OCI-LY3 (cell line): Measurements from ENCODE around the gene TMEM129.

Experiments
- EZH2phosphoT487 ChIP-seq: fragments of 200-600 bp; shearing (Covaris generic); IDR thresholded peaks from 2 replicates; pipeline ENCODE4 v1.6.1; 2018; ENCODE audit warnings: antibody characterized with exemption, mixed run types, low read depth
- TF ChIP-seq, protein P1 (sequence below): fragments of 200-600, 300-600 bp; sonication (generic); IDR thresholded peaks from 2 replicates; pipeline ENCODE4 v1.5.1; 2014; ENCODE audit warnings: antibody characterized with exemption, low read length, low read depth

DNA sequence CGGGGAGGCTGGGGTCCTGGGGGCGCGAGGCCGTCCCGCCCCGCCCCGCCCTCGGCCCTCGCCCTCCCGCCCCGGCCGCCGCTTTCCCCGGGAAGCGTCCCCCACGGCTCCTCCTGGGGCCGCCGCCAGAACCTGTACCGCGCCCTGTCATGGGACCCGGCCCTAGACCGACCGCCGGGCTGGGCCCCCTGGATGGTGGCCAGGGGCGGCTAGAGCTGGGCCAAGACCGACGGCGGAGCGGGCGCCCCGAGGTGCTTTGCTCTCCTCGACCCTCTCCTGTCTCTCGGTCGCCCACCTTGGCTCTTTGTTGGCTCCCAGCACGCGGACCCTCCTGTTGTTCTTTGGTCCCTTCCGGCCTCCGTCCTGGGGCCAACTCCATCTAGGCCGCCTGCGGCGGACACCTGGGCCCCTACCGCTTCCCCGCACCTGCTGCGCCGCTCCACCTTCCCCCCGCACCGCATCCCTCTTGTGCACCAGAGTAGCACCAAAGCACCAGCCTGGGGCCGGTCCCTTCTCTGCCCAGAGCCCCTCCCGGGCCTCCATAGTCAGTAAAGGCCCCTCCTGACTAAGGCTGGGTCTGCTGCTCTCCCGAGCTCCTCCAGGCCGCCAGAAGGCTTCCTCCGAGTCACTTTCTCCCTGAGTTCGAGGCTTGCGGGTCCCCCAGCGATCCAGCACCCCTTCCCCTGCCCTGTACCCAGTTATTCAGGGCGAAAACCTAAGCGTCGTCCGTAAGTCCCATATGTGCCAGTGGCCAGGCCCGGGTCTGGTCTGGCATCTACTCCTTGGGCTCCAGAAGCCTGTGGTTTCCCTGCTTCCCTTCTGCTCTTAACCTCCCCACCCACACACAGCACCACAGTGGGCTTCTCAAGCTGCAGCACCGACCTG, 785 bp upstream of the TMEM129 start:
- TF ChIP-seq, protein P1, sequence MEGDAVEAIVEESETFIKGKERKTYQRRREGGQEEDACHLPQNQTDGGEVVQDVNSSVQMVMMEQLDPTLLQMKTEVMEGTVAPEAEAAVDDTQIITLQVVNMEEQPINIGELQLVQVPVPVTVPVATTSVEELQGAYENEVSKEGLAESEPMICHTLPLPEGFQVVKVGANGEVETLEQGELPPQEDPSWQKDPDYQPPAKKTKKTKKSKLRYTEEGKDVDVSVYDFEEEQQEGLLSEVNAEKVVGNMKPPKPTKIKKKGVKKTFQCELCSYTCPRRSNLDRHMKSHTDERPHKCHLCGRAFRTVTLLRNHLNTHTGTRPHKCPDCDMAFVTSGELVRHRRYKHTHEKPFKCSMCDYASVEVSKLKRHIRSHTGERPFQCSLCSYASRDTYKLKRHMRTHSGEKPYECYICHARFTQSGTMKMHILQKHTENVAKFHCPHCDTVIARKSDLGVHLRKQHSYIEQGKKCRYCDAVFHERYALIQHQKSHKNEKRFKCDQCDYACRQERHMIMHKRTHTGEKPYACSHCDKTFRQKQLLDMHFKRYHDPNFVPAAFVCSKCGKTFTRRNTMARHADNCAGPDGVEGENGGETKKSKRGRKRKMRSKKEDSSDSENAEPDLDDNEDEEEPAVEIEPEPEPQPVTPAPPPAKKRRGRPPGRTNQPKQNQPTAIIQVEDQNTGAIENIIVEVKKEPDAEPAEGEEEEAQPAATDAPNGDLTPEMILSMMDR, result no peak
- no peak for TF ChIP-seq EZH2phosphoT487
